Ovary (tissue), 3 donors: ENCODE measurements around the gene ANKRD44.

Source experiments
- EP300 ChIP-seq: sonication (generic); formaldehyde crosslinking; IDR thresholded peaks from one replicate; pipeline ENCODE4 v1.6.1; 2017; ENCODE audit warnings: antibody characterized with exemption
- POLR2A ChIP-seq: fragments of 450-650 bp; IDR thresholded peaks from one replicate; pipeline ENCODE4 v1.6.1; 2017; ENCODE audit warnings: antibody characterized with exemption, mild to moderate bottlenecking, moderate library complexity
- TF ChIP-seq, protein P1 (sequence below), 3 donors: fragments of 450-650 bp in 2 of 3; fragments of 200-600 bp in 1 of 3; IDR thresholded peaks; one replicate each; pipeline versions ENCODE4 v1.5.1 to v1.8.0; 2016 to 2022; ENCODE audit warnings: antibody characterized with exemption in 3 of 3, mild to moderate bottlenecking in 1 of 3
- donor health status: DM: no; HTN: no; CAD: no.

- TF ChIP-seq, protein P1, sequence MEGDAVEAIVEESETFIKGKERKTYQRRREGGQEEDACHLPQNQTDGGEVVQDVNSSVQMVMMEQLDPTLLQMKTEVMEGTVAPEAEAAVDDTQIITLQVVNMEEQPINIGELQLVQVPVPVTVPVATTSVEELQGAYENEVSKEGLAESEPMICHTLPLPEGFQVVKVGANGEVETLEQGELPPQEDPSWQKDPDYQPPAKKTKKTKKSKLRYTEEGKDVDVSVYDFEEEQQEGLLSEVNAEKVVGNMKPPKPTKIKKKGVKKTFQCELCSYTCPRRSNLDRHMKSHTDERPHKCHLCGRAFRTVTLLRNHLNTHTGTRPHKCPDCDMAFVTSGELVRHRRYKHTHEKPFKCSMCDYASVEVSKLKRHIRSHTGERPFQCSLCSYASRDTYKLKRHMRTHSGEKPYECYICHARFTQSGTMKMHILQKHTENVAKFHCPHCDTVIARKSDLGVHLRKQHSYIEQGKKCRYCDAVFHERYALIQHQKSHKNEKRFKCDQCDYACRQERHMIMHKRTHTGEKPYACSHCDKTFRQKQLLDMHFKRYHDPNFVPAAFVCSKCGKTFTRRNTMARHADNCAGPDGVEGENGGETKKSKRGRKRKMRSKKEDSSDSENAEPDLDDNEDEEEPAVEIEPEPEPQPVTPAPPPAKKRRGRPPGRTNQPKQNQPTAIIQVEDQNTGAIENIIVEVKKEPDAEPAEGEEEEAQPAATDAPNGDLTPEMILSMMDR (IDR thresholded peaks at IDR 0.05) = no peak
- TF ChIP-seq POLR2A (no peak), EP300 (no peak)
These were observed 195.3 kb downstream of the ANKRD44 start for GRCh38 chr2:197115325-197115724.
